Keratinocyte (primary cell): ENCODE data around the gene ASMT. TPM values are rescaled to one million over a fixed set of nuclear protein-coding genes. Genes with fewer than 3 reads are reported as not detected.
"Not testable (repeated sequence)": the region's sequence is repeated elsewhere in the genome, so short reads cannot be mapped to it uniquely, and the experiment has no call there.

ENCODE experiments used
- DNase-seq: peaks from one replicate; pipeline ENCODE4 v3.0.0-alpha.2; 2011; ENCODE audit warnings: low read depth, missing footprints, low spot score
- FAIRE-seq: peaks from 2 replicates; lab custom pipeline; 2011; peaks lifted over from hg19 to GRCh38; lab: Jason Lieb, UNC
- H2AFZ ChIP-seq: 2 replicates; pipeline ENCODE4 v1.6.0; 2012; ENCODE audit warnings: low read length, control low read depth, inconsistent platforms; ENCODE audit not compliant: control insufficient read depth
- H3K27ac ChIP-seq: 2 replicates; pipeline ENCODE4 v1.5.1; 2011; ENCODE audit warnings: low read length; ENCODE audit not compliant: control insufficient read depth, insufficient read depth
- H3K27me3 ChIP-seq: 3 replicates; pipeline ENCODE4 v1.6.0; 2011; ENCODE audit warnings: low read length; ENCODE audit not compliant: control insufficient read depth, insufficient read depth; ENCODE audit errors: extremely low read depth
- H3K36me3 ChIP-seq, 2 experiments: 2 replicates in 1 of 2; 3 replicates in 1 of 2; pipeline ENCODE4 v1.5.1; 2011; ENCODE audit warnings: low read length in 2 of 2, mild to moderate bottlenecking in 1 of 2; ENCODE audit not compliant: control insufficient read depth in 2 of 2, insufficient read depth in 2 of 2; ENCODE audit errors: extremely low read depth in 1 of 2
- H3K4me1 ChIP-seq: 3 replicates; pipeline ENCODE4 v1.5.1; 2011; ENCODE audit warnings: low read length; ENCODE audit not compliant: control insufficient read depth, insufficient read depth; ENCODE audit errors: extremely low read depth
- H3K4me2 ChIP-seq: 3 replicates; pipeline ENCODE4 v1.6.0; 2011; ENCODE audit warnings: low read depth, low read length; ENCODE audit not compliant: control insufficient read depth, insufficient read depth; ENCODE audit errors: extremely low read depth
- H3K4me3 ChIP-seq, 3 experiments: fragments of 200-600 bp in 1 of 3; sonication (generic) in 1 of 3; 2 replicates in 2 of 3; 3 replicates in 1 of 3; pipeline ENCODE4 v1.5.1; 2011 to 2016; ENCODE audit warnings: low read length in 3 of 3, mild to moderate bottlenecking in 3 of 3, control low read depth in 2 of 3, inconsistent platforms in 1 of 3, low read depth in 1 of 3, mixed read lengths in 1 of 3, mixed run types in 1 of 3, moderate library complexity in 1 of 3; ENCODE audit not compliant: control insufficient read depth in 2 of 3, insufficient read depth in 2 of 3; ENCODE audit errors: extremely low read depth in 1 of 3
- H3K79me2 ChIP-seq: 2 replicates; pipeline ENCODE4 v1.6.0; 2012; ENCODE audit warnings: low read length; ENCODE audit not compliant: control insufficient read depth, insufficient read depth
- H3K9ac ChIP-seq: 3 replicates; pipeline ENCODE4 v1.6.0; 2011; ENCODE audit warnings: low read length; ENCODE audit not compliant: control insufficient read depth, insufficient read depth; ENCODE audit errors: extremely low read depth
- H3K9me1 ChIP-seq: 3 replicates; pipeline ENCODE4 v1.6.0; 2011; ENCODE audit warnings: low read length; ENCODE audit not compliant: control insufficient read depth, insufficient read depth; ENCODE audit errors: extremely low read depth
- H3K9me3 ChIP-seq: 2 replicates; pipeline ENCODE4 v1.5.1; 2012; ENCODE audit warnings: low read depth, low read length; ENCODE audit not compliant: control insufficient read depth
- H4K20me1 ChIP-seq: 3 replicates; pipeline ENCODE4 v1.6.0; 2011; ENCODE audit warnings: low read length; ENCODE audit not compliant: control insufficient read depth, insufficient read depth; ENCODE audit errors: extremely low read depth
- CTCF ChIP-seq, 3 experiments: IDR thresholded peaks in 1 of 3; conservative IDR thresholded peaks in 1 of 3; optimal IDR thresholded peaks in 1 of 3; 2 replicates in 2 of 3; 3 replicates in 1 of 3; pipeline versions ENCODE3 to v1.5.1; 2011; ENCODE audit warnings: low read length in 3 of 3, mild to moderate bottlenecking in 3 of 3, moderate library complexity in 2 of 3, control low read depth in 1 of 3, inconsistent platforms in 1 of 3; ENCODE audit not compliant: insufficient read depth in 2 of 3; ENCODE audit errors: extremely low read depth in 1 of 3
- EZH2 ChIP-seq: IDR thresholded peaks from one replicate; pipeline ENCODE4 v1.6.1; 2012; ENCODE audit warnings: inconsistent platforms, mild to moderate bottlenecking, low read length, moderate library complexity
- dilution Hi-C: fragments of 300-500 bp; cut with MboI; formaldehyde crosslinking; loops from one replicate; pipeline ENCODE4 v1.7.0; 2020; ENCODE audit warnings: low sequenced_read_pairs; ENCODE audit not compliant: extremely low pct_ligation_motif_present
- polyA plus RNA-seq, 5 experiments: library from polyadenylated mRNA; depleted of rRNA in 3 of 5; stranded (reverse) in 3 of 5; stranded (forward) in 1 of 5; unstranded in 1 of 5; fragments of >200 nt; gene quantifications; 1 replicate in 1 of 5; 2 replicates in 3 of 5; 3 replicates in 1 of 5; pipeline versions ENCODE4 v1.2.1 to v1.2.3, GENCODE V29; 2011 to 2012; ENCODE audit warnings: missing spikeins in 2 of 5, low read depth in 1 of 5, low replicate concordance in 1 of 5

Gene ASMT
- polyA plus RNA-seq, 1 donor (not counting 4 experiments of a cell fraction or from before 2014, with no cell fraction given): not detected

GRCh38 chrX:1681439-1681838 lies 66.6 kb downstream of the ASMT start:
- H2AFZ ChIP-seq: no peak overlapping the region
- no peaks in the 10 kb centered on the region for H3K9me3 ChIP-seq
- no peak for FAIRE-seq
- H3K9me1 ChIP-seq: no peaks in the 10 kb centered on the region
- H3K9ac ChIP-seq: no peak overlapping the region
- H3K79me2 ChIP-seq: no peaks in the 10 kb centered on the region
- no peak overlapping the region for H3K4me3 ChIP-seq
- no peaks in the 10 kb centered on the region for H3K4me1 ChIP-seq
- dilution Hi-C loops: no loop called here
- no peaks in the 10 kb centered on the region for H3K27me3 ChIP-seq
- TF ChIP-seq EZH2 (no peak), CTCF (optimal IDR thresholded peaks at IDR 0.05 in 1 of 3, IDR thresholded peaks at IDR 0.05 in 1 of 3, conservative IDR thresholded peaks at IDR 0.05 in 1 of 3; ENCODE audit: extremely low read depth in 1 of 3, insufficient read depth in 2 of 3, low read length in 3 of 3) (no peak)
- no peaks in the 10 kb centered on the region for H4K20me1 ChIP-seq
- no peaks in the 10 kb centered on the region for H3K36me3 ChIP-seq
- no peak overlapping the region for H3K27ac ChIP-seq
- no peak overlapping the region for H3K4me2 ChIP-seq
- no peak for DNase-seq

DNA sequence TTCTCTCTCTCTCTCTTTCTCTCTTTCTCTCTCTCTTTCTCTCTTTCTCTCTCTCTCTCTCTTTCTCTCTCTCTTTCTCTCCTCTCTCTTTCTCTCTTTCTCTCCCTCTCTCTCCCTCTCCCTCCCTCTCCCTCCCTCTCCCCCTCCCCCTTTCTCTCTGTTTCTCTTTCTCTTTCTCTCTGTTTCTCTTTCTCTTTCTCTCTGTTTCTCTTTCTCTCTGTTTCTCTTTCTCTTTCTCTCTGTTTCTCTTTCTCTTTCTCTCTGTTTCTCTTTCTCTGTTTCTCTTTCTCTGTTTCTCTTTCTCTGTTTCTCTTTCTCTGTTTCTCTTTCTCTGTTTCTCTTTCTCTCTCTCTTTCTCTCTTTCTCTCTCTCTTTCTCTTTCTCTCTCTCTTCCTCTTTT lies 67.0 kb downstream of the ASMT start:
- dilution Hi-C loops, H3K9me3 ChIP-seq, H3K36me3 ChIP-seq, H3K9me1 ChIP-seq, H3K4me3 ChIP-seq, H3K4me2 ChIP-seq, H3K27ac ChIP-seq, DNase-seq, H3K27me3 ChIP-seq, H2AFZ ChIP-seq, FAIRE-seq, H3K9ac ChIP-seq, H3K4me1 ChIP-seq, H3K79me2 ChIP-seq, H4K20me1 ChIP-seq: not testable (repeated sequence)

DNA sequence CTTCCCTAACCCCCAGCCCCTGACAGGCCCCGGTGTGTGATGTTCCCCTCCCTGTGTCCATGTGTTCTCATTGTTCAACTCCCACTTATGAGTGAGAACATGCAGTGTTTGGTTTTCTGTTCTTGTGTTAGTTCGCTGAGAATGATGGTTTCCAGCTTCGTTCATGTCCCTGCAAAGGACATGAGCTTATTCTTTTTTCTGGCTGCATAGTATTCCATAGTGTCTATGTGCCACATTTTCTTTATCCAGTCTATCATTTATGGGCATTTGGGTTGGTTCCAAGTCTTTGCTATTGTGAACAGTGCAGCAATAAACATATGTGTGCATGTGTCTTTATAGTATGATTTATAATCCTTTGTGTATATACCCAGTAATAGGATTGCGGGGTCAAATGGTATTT lies 67.6 kb downstream of the ASMT start:
- H4K20me1 ChIP-seq, H3K4me2 ChIP-seq, H3K4me3 ChIP-seq, H2AFZ ChIP-seq, H3K9me3 ChIP-seq, H3K4me1 ChIP-seq, H3K9me1 ChIP-seq, H3K79me2 ChIP-seq, H3K27me3 ChIP-seq, DNase-seq, H3K9ac ChIP-seq, FAIRE-seq, dilution Hi-C loops, H3K36me3 ChIP-seq, H3K27ac ChIP-seq: not testable (repeated sequence)

DNA sequence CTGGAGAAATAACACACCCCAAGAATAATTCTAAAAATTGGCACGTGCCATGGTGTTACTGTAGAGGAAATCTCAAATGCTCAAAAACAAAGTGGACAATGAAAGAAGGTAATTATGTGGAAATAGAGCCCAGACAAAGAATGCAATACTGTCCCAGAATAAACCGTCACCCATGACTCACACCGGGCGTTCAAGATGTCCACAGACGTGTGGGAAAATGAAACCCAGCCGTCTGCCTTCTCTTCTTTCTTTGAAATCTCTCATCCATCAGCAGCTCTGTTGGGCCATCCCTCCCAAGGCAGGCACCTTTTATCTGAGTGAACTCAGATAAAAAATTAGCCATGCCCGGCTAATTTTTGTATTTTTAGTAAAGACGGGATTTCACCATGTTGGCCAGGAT lies 70.0 kb downstream of the ASMT start:
- H3K9ac ChIP-seq, DNase-seq, H3K9me3 ChIP-seq, H3K79me2 ChIP-seq, H3K36me3 ChIP-seq, H2AFZ ChIP-seq, H4K20me1 ChIP-seq, H3K9me1 ChIP-seq, H3K27ac ChIP-seq, H3K4me2 ChIP-seq, H3K27me3 ChIP-seq, dilution Hi-C loops, FAIRE-seq, H3K4me3 ChIP-seq, H3K4me1 ChIP-seq: not testable (repeated sequence)
